Measurements from ENCODE around the gene DUSP6.

DNA sequence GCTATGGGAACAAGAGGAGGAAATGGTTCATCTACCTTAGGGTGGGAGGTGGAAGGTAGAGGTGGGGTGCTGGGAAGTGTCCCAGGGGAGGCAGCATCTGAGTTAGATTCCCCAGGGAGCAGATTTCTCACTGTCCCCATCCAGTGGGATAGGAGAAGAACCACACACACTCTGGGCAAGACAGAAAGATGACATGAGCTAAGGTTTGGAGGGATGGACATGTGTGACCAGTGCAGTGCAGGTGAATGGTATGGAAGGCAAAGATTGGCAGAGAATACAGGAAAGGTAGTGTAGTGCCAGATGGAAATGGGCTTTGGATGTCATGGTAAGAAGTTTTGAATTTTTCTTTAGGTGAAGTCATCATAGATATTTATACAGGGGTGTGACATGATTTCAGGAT lies 11.3 kb upstream of the DUSP6 start:
- TF ChIP-seq POLR2A (IDR thresholded peaks at IDR 0.05) = no peak
- no peak for TF ChIP-seq CTCF (IDR thresholded peaks at IDR 0.05)

All from Peyer's patch (tissue), 4 donors.